ENCODE results near the gene ETFA.

ETFA gene

DNA sequence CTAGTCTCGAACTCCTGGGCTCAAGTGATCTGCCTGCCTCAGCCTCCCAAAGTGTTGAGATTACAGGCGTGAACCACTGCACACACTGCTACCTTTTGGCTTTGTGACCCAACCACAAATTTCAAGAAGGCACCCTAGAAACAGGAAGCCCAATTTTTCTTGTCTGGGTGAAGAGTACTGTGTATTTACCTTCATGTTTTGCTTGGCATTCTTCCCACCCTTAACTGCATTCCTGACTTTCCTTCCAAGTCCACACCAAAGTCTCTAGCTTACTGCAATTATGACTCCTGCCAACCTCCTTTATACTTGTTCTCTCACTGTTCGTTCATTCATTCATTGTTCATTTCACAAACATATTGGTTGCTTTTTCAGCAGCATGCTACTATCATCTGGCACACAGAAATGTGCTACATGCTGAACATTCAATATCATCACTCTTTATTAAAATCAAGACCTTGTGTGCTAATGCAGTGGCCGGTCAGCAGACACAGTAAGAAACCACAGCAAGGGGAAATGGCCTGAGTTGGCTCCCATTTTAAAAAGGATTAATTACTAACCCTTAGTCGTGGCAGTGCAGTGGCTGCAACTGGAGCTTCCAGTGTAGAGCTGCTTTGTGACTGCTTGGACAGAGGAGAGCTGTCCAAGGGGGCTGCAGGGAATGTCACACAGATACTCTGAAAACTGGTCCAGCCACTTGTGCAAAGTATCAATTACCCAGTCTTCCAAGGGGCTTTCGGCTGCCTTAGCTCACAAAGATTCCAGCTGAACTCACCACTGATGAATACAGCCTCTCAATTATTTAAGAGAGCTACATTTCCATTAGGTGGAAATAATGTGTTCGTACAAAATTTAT lies 94.0 kb downstream of the ETFA start:
- TF ChIP-seq, protein P1, sequence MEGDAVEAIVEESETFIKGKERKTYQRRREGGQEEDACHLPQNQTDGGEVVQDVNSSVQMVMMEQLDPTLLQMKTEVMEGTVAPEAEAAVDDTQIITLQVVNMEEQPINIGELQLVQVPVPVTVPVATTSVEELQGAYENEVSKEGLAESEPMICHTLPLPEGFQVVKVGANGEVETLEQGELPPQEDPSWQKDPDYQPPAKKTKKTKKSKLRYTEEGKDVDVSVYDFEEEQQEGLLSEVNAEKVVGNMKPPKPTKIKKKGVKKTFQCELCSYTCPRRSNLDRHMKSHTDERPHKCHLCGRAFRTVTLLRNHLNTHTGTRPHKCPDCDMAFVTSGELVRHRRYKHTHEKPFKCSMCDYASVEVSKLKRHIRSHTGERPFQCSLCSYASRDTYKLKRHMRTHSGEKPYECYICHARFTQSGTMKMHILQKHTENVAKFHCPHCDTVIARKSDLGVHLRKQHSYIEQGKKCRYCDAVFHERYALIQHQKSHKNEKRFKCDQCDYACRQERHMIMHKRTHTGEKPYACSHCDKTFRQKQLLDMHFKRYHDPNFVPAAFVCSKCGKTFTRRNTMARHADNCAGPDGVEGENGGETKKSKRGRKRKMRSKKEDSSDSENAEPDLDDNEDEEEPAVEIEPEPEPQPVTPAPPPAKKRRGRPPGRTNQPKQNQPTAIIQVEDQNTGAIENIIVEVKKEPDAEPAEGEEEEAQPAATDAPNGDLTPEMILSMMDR (IDR thresholded peaks at IDR 0.05; ENCODE audit: borderline replicate concordance, insufficient read depth, low read depth, low read length): no peak
- H3K4me3 ChIP-seq (ENCODE audit: low read depth, low read length): no peak overlapping the region

GRCh38 chr15:76215634-76216033 lies 95.6 kb downstream of the ETFA start:
- H3K4me3 ChIP-seq (ENCODE audit: low read depth, low read length): no peak overlapping the region
- TF ChIP-seq, protein P1 (IDR thresholded peaks at IDR 0.05; ENCODE audit: borderline replicate concordance, insufficient read depth, low read depth, low read length): no peak

DNA sequence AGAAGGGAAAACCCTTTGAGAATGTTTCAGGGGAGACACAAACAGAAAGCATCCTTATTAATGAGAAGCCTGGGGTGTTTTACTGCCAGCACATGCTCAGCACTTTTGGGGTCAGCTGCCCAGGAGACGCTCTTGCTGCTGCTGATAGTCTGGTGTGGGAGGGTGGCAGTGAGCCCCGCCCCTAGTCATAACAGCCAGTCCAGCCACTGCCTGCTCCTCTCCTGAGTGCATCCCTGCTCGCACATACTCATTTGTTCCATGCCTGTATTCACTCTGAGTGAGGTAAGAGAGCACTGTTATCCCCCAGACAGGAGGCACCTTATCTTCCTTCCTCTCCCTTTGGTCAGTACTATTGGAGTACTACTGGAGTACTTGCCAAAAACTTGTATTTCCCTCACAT lies 101.3 kb downstream of the ETFA start:
- TF ChIP-seq, protein P1 (IDR thresholded peaks at IDR 0.05; ENCODE audit: borderline replicate concordance, insufficient read depth, low read depth, low read length): no peak
- H3K4me3 ChIP-seq (ENCODE audit: low read depth, low read length): no peak overlapping the region

DNA sequence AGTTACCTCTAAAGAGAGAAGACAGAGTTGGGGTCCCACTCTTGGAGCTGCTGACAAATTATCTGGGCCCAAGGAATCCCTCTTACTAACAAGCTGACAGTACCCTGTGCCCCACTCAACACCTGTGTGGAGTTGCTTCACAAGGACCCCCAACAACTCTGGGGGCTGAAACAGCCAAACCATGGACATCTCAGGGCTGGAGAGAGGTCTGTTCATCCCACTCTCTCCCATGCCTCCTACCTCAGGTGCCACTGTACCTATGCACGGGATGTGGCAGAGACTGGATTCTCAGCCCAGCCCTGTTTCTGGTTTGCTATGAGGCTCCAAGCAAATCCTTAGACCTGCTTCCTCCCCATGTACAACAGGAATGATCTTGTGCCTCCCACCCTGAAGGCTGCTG lies 101.7 kb downstream of the ETFA start:
- TF ChIP-seq, protein P1 (IDR thresholded peaks at IDR 0.05; ENCODE audit: borderline replicate concordance, insufficient read depth, low read depth, low read length): no peak
- no peak overlapping the region for H3K4me3 ChIP-seq (ENCODE audit: low read depth, low read length)

DNA sequence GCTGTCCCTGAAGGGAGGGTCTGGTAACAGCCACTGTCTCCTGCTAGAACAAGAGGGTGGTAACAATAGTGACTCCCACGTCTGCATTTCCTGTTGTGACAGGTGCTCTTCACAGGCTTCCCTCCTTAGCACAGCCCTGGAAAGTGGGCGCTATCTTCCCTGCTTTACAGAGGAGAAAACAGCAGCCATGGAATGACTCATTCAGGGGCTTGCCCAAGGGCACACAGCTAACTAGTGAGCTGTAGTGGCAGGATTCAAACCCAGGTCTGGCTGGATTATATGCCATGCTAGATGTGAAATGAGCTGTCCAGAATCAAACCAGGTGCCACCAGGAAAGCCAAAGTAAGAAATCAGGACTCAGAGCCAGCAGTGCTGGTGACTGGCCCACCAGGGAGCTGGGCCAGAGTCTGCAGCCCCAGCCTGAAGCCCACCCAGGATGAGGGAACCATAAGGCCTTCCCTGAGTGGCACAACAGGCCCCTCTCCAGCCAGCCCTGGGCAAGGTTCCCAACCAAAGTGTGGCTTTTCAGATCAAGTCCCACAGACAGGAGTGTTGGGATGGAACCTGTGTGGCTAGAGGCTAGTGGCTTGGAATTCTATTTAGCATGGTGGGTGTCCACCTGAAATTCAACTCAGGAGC lies 102.4 kb downstream of the ETFA start:
- no peak overlapping the region for H3K4me3 ChIP-seq (ENCODE audit: low read depth, low read length)
- TF ChIP-seq, protein P1 (IDR thresholded peaks at IDR 0.05; ENCODE audit: borderline replicate concordance, insufficient read depth, low read depth, low read length): no peak

- no peak overlapping the region for H3K4me3 ChIP-seq (ENCODE audit: low read depth, low read length)
- TF ChIP-seq, protein P1 (IDR thresholded peaks at IDR 0.05; ENCODE audit: borderline replicate concordance, insufficient read depth, low read depth, low read length): no peak
Observed at GRCh38 chr15:76208084-76208785, 103.0 kb downstream of the ETFA start.
